Endothelial cell of umbilical vein (primary cell): ENCODE results near the gene PTDSS2. TPM values are rescaled to one million over a fixed set of nuclear protein-coding genes. Genes with fewer than 3 reads are reported as not detected.

Experiments
- BruUV-seq: library from RNA; stranded (reverse); fragments of 400-500 nt; replicated peaks from 2 replicates; lab custom pipeline; 2021; lab: Mats Ljungman, UMichigan
- CTCF ChIA-PET: fragments of 300-600, 350-600 bp; sonication (Branson Sonifier 250); formaldehyde crosslinking; loops from one replicate; lab custom pipeline; 2021; ENCODE audit warnings: antibody characterized with exemption, inconsistent platforms; lab: Charles Lee
- POLR2A ChIA-PET: fragments of 300-600, 350-600 bp; sonication (Branson Sonifier 250); formaldehyde crosslinking; loops from one replicate; lab custom pipeline; 2021; ENCODE audit warnings: antibody characterized with exemption, inconsistent platforms; lab: Charles Lee
- DNase-seq: peaks from one replicate; pipeline ENCODE4 v3.0.0-alpha.2; 2011; ENCODE audit warnings: low read depth, low spot score
- FAIRE-seq: peaks from 2 replicates; lab custom pipeline; 2011; peaks lifted over from hg19 to GRCh38; lab: Jason Lieb, UNC
- H2AFZ ChIP-seq: 2 replicates; pipeline ENCODE4 v1.6.0; 2012; ENCODE audit warnings: low read depth, low read length, control low read depth, inconsistent platforms
- H3K27ac ChIP-seq: 2 replicates; pipeline ENCODE4 v1.5.1; 2011; ENCODE audit warnings: low read depth, mild to moderate bottlenecking, control low read depth, low read length, moderate library complexity; ENCODE audit not compliant: insufficient read depth
- H3K27me3 ChIP-seq, 2 experiments: 2 replicates each; pipeline versions ENCODE4 v1.6.0 to v1.6.1; 2011; ENCODE audit warnings: low read length in 2 of 2, mixed read lengths in 1 of 2; ENCODE audit not compliant: control insufficient read depth in 2 of 2, insufficient read depth in 2 of 2
- H3K36me3 ChIP-seq, 2 experiments: 2 replicates in 1 of 2; 3 replicates in 1 of 2; pipeline ENCODE4 v1.5.1; 2011; ENCODE audit warnings: low read length in 2 of 2, mild to moderate bottlenecking in 1 of 2, moderate library complexity in 1 of 2; ENCODE audit not compliant: control insufficient read depth in 2 of 2, insufficient read depth in 2 of 2; ENCODE audit errors: extremely low read depth in 1 of 2
- H3K4me1 ChIP-seq: 3 replicates; pipeline ENCODE4 v1.5.1; 2011; ENCODE audit warnings: mild to moderate bottlenecking, low read length; ENCODE audit not compliant: control insufficient read depth, insufficient read depth; ENCODE audit errors: extremely low read depth
- H3K4me2 ChIP-seq: 2 replicates; pipeline ENCODE4 v1.6.1; 2011; ENCODE audit warnings: low read length, control low read depth, mixed read lengths; ENCODE audit not compliant: insufficient read depth
- H3K4me3 ChIP-seq, 3 experiments: fragments of 200-600 bp in 1 of 3; sonication (generic), shearing (Covaris generic) in 1 of 3; replicated peaks in 1 of 3; 2 replicates each; pipeline ENCODE4 v1.5.1; 2011 to 2016; ENCODE audit warnings: control low read depth in 3 of 3, low read length in 3 of 3, mild to moderate bottlenecking in 2 of 3, inconsistent platforms in 1 of 3, low read depth in 1 of 3, moderate library complexity in 1 of 3; ENCODE audit not compliant: insufficient read depth in 1 of 3
- H3K79me2 ChIP-seq: 2 replicates; pipeline ENCODE4 v1.6.0; 2012; ENCODE audit warnings: low read length, inconsistent platforms; ENCODE audit not compliant: control insufficient read depth, insufficient read depth
- H3K9ac ChIP-seq: replicated peaks from 2 replicates; pipeline ENCODE3; 2011; ENCODE audit warnings: low read length, control low read depth; ENCODE audit not compliant: insufficient read depth; ENCODE audit errors: extremely low read depth
- H3K9me1 ChIP-seq: replicated peaks from 3 replicates; pipeline ENCODE4 v1.6.0; 2011; ENCODE audit warnings: mild to moderate bottlenecking, low read length; ENCODE audit not compliant: control insufficient read depth, insufficient read depth; ENCODE audit errors: extremely low read depth
- H3K9me3 ChIP-seq: replicated peaks from 2 replicates; pipeline ENCODE4 v1.5.1; 2012; ENCODE audit warnings: low read length, inconsistent platforms; ENCODE audit not compliant: control insufficient read depth, insufficient read depth
- H4K20me1 ChIP-seq: replicated peaks from 2 replicates; pipeline ENCODE3; 2011; ENCODE audit warnings: mild to moderate bottlenecking, low read length; ENCODE audit not compliant: control insufficient read depth, insufficient read depth; ENCODE audit errors: extremely low read depth
- EZH2 ChIP-seq: IDR thresholded peaks from 2 replicates; pipeline ENCODE4 v1.6.1; 2012; ENCODE audit warnings: borderline replicate concordance, low read depth, mild to moderate bottlenecking, moderate library complexity, low read length, inconsistent platforms; ENCODE audit not compliant: severe bottlenecking
- FOS ChIP-seq: IDR thresholded peaks from 2 replicates; pipeline ENCODE4 v1.6.1; 2011; ENCODE audit warnings: mild to moderate bottlenecking, low read length, moderate library complexity, borderline replicate concordance; ENCODE audit not compliant: insufficient read depth
- JUN ChIP-seq: IDR thresholded peaks from 2 replicates; pipeline ENCODE4 v1.6.1; 2011; ENCODE audit warnings: borderline replicate concordance, low read depth; ENCODE audit not compliant: insufficient read length, insufficient read depth
- MYC ChIP-seq: IDR thresholded peaks from one replicate; pipeline ENCODE4 v1.6.1; 2011; ENCODE audit warnings: mild to moderate bottlenecking, low read depth, low read length
- POLR2A ChIP-seq: IDR thresholded peaks from 2 replicates; pipeline ENCODE4 v1.6.1; 2012; ENCODE audit warnings: low read depth, mild to moderate bottlenecking, control low read depth, low read length
- POLR2AphosphoS5 ChIP-seq: IDR thresholded peaks from 2 replicates; pipeline ENCODE4 v1.6.1; 2012; ENCODE audit warnings: low read depth, mild to moderate bottlenecking, control low read depth, low read length, moderate library complexity; ENCODE audit not compliant: insufficient read depth
- dilution Hi-C: fragments of 300-500 bp; cut with MboI; formaldehyde crosslinking; loops from one replicate; pipeline ENCODE4 v1.15.0; 2019; ENCODE audit warnings: low sequenced_read_pairs; ENCODE audit not compliant: extremely low pct_ligation_motif_present
- intact Hi-C: fragments of 100-400 bp; cut with micrococcal nuclease; formaldehyde crosslinking; loops from one replicate; pipeline ENCODE4 v1.10.0; 2022
- polyA plus RNA-seq, 4 experiments: library from polyadenylated mRNA; depleted of rRNA in 3 of 4; stranded (reverse) in 3 of 4; unstranded in 1 of 4; fragments of >200 nt; gene quantifications; 2 replicates each; pipeline versions ENCODE4 v1.2.1 to v1.2.3, GENCODE V29; 2011 to 2012; ENCODE audit warnings: missing spikeins in 1 of 4
- total RNA-seq: library from RNA; stranded (reverse); gene quantifications from 2 replicates; pipeline ENCODE4 v1.2.3, GENCODE V29; 2021
- TF ChIP-seq, protein P1 (sequence below): IDR thresholded peaks from 2 replicates; pipeline ENCODE4 v1.6.1; 2011; ENCODE audit not compliant: insufficient read depth, insufficient read length

The PTDSS2 gene
- total and polyA plus RNA-seq, 2 donors (not counting 3 experiments of a cell fraction or from before 2014, with no cell fraction given), result 41.4 to 46.8 TPM

- dilution Hi-C loops, result no loop called here
- CTCF ChIA-PET, result interaction anchor here (0.8 to 1.0 kb wide), 2 partner anchors 9 to 25 kb away, joined by 3 to 4 read pairs; no protein-coding TSS in a partner anchor
- H3K36me3 ChIP-seq, result no peaks in the 10 kb centered on the region
- H3K79me2 ChIP-seq, result peaks cover 32% of the 10 kb centered on the region
- no peaks in the 10 kb centered on the region for H3K9me1 ChIP-seq
- no peak overlapping the region for H3K9ac ChIP-seq
- H4K20me1 ChIP-seq, result no peaks in the 10 kb centered on the region
- POLR2A ChIA-PET, result no interaction called here
- no peak overlapping the region for H3K27ac ChIP-seq
- no peak for DNase-seq
- H3K4me3 ChIP-seq, result no peak overlapping the region
- no peak for TF ChIP-seq JUN
- TF ChIP-seq POLR2A, result no peak
- no peak for TF ChIP-seq FOS
- TF ChIP-seq POLR2AphosphoS5, result no peak
- TF ChIP-seq MYC, result no peak
- TF ChIP-seq, protein P1, sequence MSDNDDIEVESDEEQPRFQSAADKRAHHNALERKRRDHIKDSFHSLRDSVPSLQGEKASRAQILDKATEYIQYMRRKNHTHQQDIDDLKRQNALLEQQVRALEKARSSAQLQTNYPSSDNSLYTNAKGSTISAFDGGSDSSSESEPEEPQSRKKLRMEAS, result no peak
- BruUV-seq, result no TSS peak
- H3K4me2 ChIP-seq, result no peak overlapping the region
- H3K27me3 ChIP-seq, result no peaks in the 10 kb centered on the region
- FAIRE-seq, result no peak
- no peaks in the 10 kb centered on the region for H3K9me3 ChIP-seq
- intact Hi-C loops, result no loop called here
- no peak overlapping the region for H2AFZ ChIP-seq
- H3K4me1 ChIP-seq, result peaks cover 10% of the 10 kb centered on the region
These were observed 23.3 kb downstream of the PTDSS2 start for GRCh38 chr11:473415-473814.

- H3K9me3 ChIP-seq, result no peaks in the 10 kb centered on the region
- FAIRE-seq (no peak), DNase-seq (no peak)
- no peaks in the 10 kb centered on the region for H3K36me3 ChIP-seq
- dilution Hi-C loops, result no loop called here
- H3K79me2 ChIP-seq, result peaks cover 32% of the 10 kb centered on the region
- H4K20me1 ChIP-seq, result no peaks in the 10 kb centered on the region
- POLR2A ChIA-PET, result no interaction called here
- H2AFZ ChIP-seq, result no peak overlapping the region
- H3K9ac ChIP-seq, result no peak overlapping the region
- TF ChIP-seq, protein P1, result no peak
- no peak for TF ChIP-seq POLR2A
- TF ChIP-seq POLR2AphosphoS5, result no peak
- no peak for TF ChIP-seq EZH2
- TF ChIP-seq JUN, result no peak
- no peak for TF ChIP-seq MYC
- peaks cover 10% of the 10 kb centered on the region for H3K4me1 ChIP-seq
- CTCF ChIA-PET, result interaction anchor here (0.8 to 1.0 kb wide), 2 partner anchors 8 to 26 kb away, joined by 3 to 4 read pairs; no protein-coding TSS in a partner anchor
- no peak overlapping the region for H3K4me3 ChIP-seq
- no peak overlapping the region for H3K27ac ChIP-seq
- no peaks in the 10 kb centered on the region for H3K27me3 ChIP-seq
- intact Hi-C loops, result no loop called here
- H3K9me1 ChIP-seq, result no peaks in the 10 kb centered on the region
- no peak overlapping the region for H3K4me2 ChIP-seq
- BruUV-seq, result no TSS peak
These were observed 24.1 kb downstream of the PTDSS2 start for GRCh38 chr11:473962-474785.
